Natural killer cell (primary cell): ENCODE results near the gene SLC39A9. TPM values are rescaled to one million over a fixed set of nuclear protein-coding genes. Genes with fewer than 3 reads are reported as not detected.

Experiments used
- ATAC-seq, 3 donors: fragments of 150-1000 bp in 2 of 3; fragments of 200-7000 bp in 1 of 3; cut with Tn5 transposase; 1 replicate in 1 of 3; 2 replicates in 2 of 3; pipeline ENCODE4 v1.10.0; 2021; ENCODE audit warnings: mild to moderate bottlenecking in 2 of 3, moderate library complexity in 2 of 3
- DNase-seq, 2 donors: peaks; one replicate each; pipeline versions ENCODE4 v3.0.0 to v3.0.0-alpha.2; 2013 to 2021; ENCODE audit warnings: mixed read lengths in 1 of 2
- H3K27ac ChIP-seq: one replicate; pipeline ENCODE4 v1.5.1; 2013; ENCODE audit warnings: mild to moderate bottlenecking, low read length
- H3K27me3 ChIP-seq: one replicate; pipeline ENCODE4 v1.6.1; 2013; ENCODE audit warnings: low read length; ENCODE audit not compliant: control insufficient read depth, insufficient read depth
- H3K36me3 ChIP-seq: one replicate; pipeline ENCODE4 v1.6.1; 2013; ENCODE audit warnings: low read length; ENCODE audit not compliant: control insufficient read depth, insufficient read depth
- H3K4me1 ChIP-seq: one replicate; pipeline ENCODE4 v1.6.1; 2013; ENCODE audit warnings: low read length; ENCODE audit not compliant: control insufficient read depth, insufficient read depth
- H3K4me3 ChIP-seq: one replicate; pipeline ENCODE4 v1.5.1; 2013; ENCODE audit warnings: low read length
- H3K9me3 ChIP-seq: one replicate; pipeline ENCODE4 v1.6.1; 2013; ENCODE audit warnings: low read length; ENCODE audit not compliant: control insufficient read depth, insufficient read depth
- H3K27ac Mint-ChIP-seq, 2 donors: one replicate each; pipeline ENCODE4 v1.8.0; 2022; ENCODE audit warnings: mild to moderate bottlenecking in 2 of 2, mixed read lengths in 2 of 2, moderate library complexity in 1 of 2
- H3K27me3 Mint-ChIP-seq, 2 donors: one replicate each; pipeline ENCODE4 v1.8.0; 2022; ENCODE audit warnings: low read depth in 2 of 2, mixed read lengths in 2 of 2
- H3K36me3 Mint-ChIP-seq: one replicate; pipeline ENCODE4 v1.8.0; 2022; ENCODE audit warnings: mixed read lengths
- H3K4me1 Mint-ChIP-seq, 2 donors: one replicate each; pipeline ENCODE4 v1.8.0; 2022; ENCODE audit warnings: mixed read lengths in 2 of 2
- H3K4me3 Mint-ChIP-seq: one replicate; pipeline ENCODE4 v1.8.0; 2022; ENCODE audit warnings: mild to moderate bottlenecking, moderate library complexity, mixed read lengths
- H3K9me3 Mint-ChIP-seq, 2 donors: one replicate each; pipeline ENCODE4 v1.8.0; 2022; ENCODE audit warnings: mixed read lengths in 2 of 2
- CTCF ChIP-seq: fragments of 200-600 bp; IDR thresholded peaks from one replicate; pipeline ENCODE4 v1.8.0; 2022; ENCODE audit warnings: antibody characterized with exemption
- whole genome bisulfite sequencing: methylation state at CpG from one replicate; pipeline ENCODE4 v1.1.7; 2013; ENCODE audit warnings: missing lambda C conversion rate; ENCODE audit not compliant: insufficient coverage; 5-methylcytosine and 5-hydroxymethylcytosine counted together
- intact Hi-C: fragments of 100-400 bp; cut with micrococcal nuclease; formaldehyde crosslinking; loops from one replicate; pipeline ENCODE4 v1.14.2; 2022
- total RNA-seq, 4 donors: library from RNA; stranded (reverse); fragments of 120-200 nt in 1 of 4; gene quantifications; one replicate each; pipeline versions ENCODE4 v1.2.3 to v1.2.4, GENCODE V29; 2013 to 2022

The SLC39A9 gene
- total RNA-seq, 3 donors from 2014 or later (not counting 1 experiment from before 2014, with no cell fraction given) = 30.9 to 34.6 (median 33.0) TPM

DNA sequence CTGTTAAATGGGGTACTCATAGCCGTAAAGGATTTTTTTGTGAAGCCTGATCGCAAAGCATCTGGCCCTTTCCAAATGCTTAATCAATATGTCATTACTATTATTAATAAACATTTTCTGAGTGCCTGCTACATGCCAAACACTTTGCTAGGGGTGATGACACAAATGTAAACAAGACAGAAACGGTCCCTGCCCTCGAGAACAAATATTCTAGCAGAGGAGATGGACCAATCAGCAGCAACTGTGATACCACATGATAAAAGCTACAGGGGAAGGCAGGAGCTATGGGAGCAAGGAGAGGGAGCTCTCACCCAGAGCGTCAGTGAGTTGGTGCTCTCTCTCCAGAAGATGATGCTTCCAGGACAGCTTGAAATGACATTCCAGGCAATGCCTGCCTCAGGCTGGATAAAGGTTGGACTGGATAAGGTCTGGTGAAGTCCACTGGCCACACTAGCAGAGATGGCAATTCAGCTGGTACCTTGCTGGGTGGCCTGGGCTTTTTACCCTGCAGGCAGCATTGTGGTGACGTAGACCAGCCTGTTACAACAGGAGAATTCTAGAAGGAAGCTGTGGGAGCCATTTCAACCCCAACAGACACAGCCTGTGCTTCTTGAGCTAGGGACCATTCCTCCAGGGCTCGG lies 41.5 kb upstream of the SLC39A9 start:
- Histone ChIP-seq H3K9me3 (no peaks in the 10 kb centered on the region), H3K4me1 (peaks cover 14% of the 10 kb centered on the region), H3K27me3 (no peaks in the 10 kb centered on the region), H3K4me3 (no peak overlapping the region), H3K36me3 (no peaks in the 10 kb centered on the region), H3K27ac (no peak overlapping the region)
- no peak overlapping the region for H3K4me3 Mint-ChIP-seq
- no peak for ATAC-seq
- DNase-seq = no peak
- intact Hi-C loops = no loop called here
- 86% methylated on average over 7 of the region's 7 CpGs for WGBS
- H3K4me1 Mint-ChIP-seq = peaks cover 8 to 9% of the 10 kb centered on the region in 2 donors
- TF ChIP-seq CTCF = no peak
- no peak overlapping the region for H3K27ac Mint-ChIP-seq
- H3K27me3 Mint-ChIP-seq = peaks cover 0 to 12% of the 10 kb centered on the region in 2 donors
- H3K9me3 Mint-ChIP-seq = no peaks in the 10 kb centered on the region
- no peaks in the 10 kb centered on the region for H3K36me3 Mint-ChIP-seq

GRCh38 chr14:69357544-69358200 lies 40.8 kb upstream of the SLC39A9 start:
- 86% methylated on average over 7 of the region's 7 CpGs for WGBS
- Mint-ChIP-seq H3K27me3 (peaks cover 0 to 12% of the 10 kb centered on the region in 2 donors), H3K4me3 (no peak overlapping the region), H3K9me3 (no peaks in the 10 kb centered on the region), H3K4me1 (peaks cover 8 to 9% of the 10 kb centered on the region in 2 donors), H3K27ac (no peak overlapping the region), H3K36me3 (no peaks in the 10 kb centered on the region)
- H3K4me3 ChIP-seq = no peak overlapping the region
- no peak for DNase-seq
- intact Hi-C loops = no loop called here
- ATAC-seq = no peak
- no peaks in the 10 kb centered on the region for H3K9me3 ChIP-seq
- H3K4me1 ChIP-seq = peaks cover 14% of the 10 kb centered on the region
- H3K27me3 ChIP-seq = no peaks in the 10 kb centered on the region
- no peak overlapping the region for H3K27ac ChIP-seq
- no peak for TF ChIP-seq CTCF
- no peaks in the 10 kb centered on the region for H3K36me3 ChIP-seq

- Mint-ChIP-seq H3K27me3 (peaks cover 0 to 12% of the 10 kb centered on the region in 2 donors), H3K4me3 (no peak overlapping the region), H3K9me3 (no peaks in the 10 kb centered on the region), H3K4me1 (peaks cover 8 to 9% of the 10 kb centered on the region in 2 donors), H3K27ac (no peak overlapping the region), H3K36me3 (no peaks in the 10 kb centered on the region)
- TF ChIP-seq CTCF = no peak
- ATAC-seq (no peak), DNase-seq (no peak)
- H3K4me3 ChIP-seq = no peak overlapping the region
- no peaks in the 10 kb centered on the region for H3K27me3 ChIP-seq
- 49% methylated on average over 12 of the region's 12 CpGs for WGBS
- H3K4me1 ChIP-seq = peaks cover 14% of the 10 kb centered on the region
- H3K9me3 ChIP-seq = no peaks in the 10 kb centered on the region
- H3K27ac ChIP-seq = no peak overlapping the region
- H3K36me3 ChIP-seq = no peaks in the 10 kb centered on the region
- intact Hi-C loops = no loop called here
Observed at GRCh38 chr14:69358233-69358963, 40.1 kb upstream of the SLC39A9 start.
